SKM-1 (cell line): ENCODE measurements around the gene KRTAP5-5.
"Not testable (repeated sequence)": the region's sequence is repeated elsewhere in the genome, so short reads cannot be mapped to it uniquely, and the experiment has no call there.

Source experiments
- DNase-seq: peaks from one replicate; lab custom pipeline; 2025; ENCODE audit not compliant: unreplicated experiment; lab: John Stamatoyannopoulos, UW

Gene KRTAP5-5

GRCh38 chr11:1641096-1641495 lies 11.5 kb downstream of the KRTAP5-5 start:
- no peak for DNase-seq

- DNase-seq, result no peak
Measured at GRCh38 chr11:1642288-1643145, 12.9 kb downstream of the KRTAP5-5 start.

DNA sequence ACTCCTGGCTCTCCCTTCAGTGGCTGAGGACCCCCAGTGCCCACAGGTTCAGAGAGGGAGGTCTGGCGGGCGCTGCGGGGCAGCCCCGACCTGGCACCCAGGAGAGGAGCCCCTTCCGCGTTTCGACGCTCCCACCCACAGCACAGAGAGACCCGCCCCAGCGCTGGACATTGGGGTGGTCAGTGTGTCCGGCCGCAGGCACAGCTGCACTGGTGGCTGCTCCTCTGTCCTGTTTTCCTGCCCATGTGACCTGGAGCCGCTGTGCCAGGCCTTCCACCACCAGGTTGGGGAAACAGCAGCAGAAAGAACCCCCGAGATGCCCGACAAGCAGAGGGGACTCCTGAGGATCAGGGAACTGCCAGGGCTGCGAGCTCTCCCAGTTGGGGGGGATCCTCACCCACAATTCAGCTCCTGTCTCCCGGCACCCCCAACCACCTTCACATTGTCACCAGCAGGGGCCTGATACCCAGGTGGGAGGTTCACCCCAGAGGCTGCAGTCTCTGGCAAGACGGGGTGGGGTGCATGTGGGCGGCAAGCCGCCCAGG lies 13.6 kb downstream of the KRTAP5-5 start:
- DNase-seq, result no peak

- no peak for DNase-seq
Measured at GRCh38 chr11:1644601-1645356, 15.2 kb downstream of the KRTAP5-5 start.

GRCh38 chr11:1645357-1645821 lies 15.8 kb downstream of the KRTAP5-5 start:
- DNase-seq, result no peak

DNA sequence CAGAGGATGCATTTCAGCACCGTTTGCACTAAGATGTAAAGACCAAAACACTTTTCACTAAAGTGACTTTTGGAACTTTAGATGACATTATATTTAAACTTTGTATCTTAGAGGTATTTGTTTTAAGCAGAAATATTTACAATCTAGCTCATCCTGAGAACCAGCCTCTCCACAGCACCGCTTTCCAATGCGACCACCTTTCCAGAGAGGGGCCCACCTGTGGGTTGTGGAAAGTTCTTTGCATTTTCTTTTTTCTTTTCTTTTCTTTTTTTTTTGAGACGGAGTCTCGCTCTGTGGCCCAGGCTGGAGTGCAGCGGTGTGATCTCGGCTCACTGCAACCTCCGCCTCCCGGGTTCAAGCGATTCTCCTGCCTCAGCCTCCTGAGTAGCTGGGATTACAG lies 17.0 kb downstream of the KRTAP5-5 start:
- DNase-seq, result not testable (repeated sequence)

DNA sequence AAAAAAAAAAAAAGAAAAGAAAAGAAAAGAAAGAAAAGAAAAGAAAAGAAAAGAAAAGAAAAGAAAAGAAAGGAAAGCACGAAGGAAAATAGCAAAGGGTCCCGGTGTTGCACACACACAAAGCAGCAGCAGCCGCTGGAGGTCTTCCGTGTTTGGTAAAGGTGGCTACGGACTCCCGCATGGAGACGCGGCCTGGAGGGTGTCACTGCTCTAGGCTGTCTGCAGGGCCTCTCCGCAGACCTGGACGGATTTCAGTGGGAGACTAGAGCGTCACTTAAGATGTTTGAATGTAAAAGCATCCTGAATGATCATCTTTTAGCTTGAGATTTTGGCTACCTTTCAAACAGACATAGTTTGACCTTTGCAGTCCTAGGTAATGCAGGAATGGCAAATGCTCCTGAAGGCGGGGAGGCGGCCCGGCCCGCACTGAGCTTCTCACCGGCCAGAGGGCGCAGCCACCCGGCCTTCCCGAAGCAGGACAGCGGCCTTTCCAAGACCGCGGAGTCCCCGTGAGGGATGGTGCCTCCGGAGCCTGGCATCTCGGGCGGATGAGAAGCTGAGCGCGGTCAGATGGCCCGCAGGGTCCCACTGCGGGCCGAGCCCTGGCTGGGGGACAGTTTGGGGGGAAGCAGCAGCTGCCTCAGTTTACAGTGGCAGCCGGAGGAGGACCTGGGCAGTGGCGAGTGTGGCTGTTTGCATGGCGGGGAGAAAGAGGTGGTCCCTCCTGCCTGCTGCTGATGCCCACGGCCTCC lies 18.5 kb downstream of the KRTAP5-5 start:
- DNase-seq, result no peak

DNA sequence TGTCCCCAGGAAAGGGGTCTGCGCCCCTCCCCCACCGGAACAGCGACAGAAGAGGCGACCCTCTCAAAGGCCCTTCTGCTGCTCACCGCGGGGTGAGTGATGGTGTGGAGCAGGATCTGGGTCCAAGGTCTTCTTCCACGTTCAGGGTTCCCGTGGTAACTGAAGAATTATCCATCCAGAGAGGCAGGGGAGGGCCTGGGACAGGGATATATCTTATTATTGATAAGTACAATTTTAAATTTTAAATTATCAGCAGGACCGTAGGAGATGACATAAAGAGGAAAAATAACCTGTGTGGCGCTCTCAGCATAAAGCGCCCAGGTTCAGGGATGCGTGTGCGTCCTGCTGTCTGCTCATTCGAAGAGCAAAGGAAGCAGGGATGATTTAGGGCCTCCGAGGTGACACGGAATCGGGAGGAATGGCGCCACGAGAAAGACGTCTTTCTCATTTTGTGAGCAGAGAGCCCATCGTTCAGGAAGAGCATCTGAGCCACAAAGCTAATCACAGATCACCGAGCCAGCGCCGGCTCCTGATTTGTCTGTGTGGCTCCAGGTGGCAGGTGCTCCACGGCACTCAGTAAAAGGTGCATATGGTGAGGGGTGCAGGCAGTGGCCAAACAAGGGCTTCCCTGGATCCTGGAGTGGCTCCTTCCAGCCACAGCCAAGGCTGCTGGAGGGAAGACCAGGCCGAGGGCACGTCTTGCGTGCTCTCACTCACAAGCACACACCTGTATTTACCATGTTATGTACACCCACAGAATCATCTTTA lies 19.3 kb downstream of the KRTAP5-5 start:
- DNase-seq, result no peak

DNA sequence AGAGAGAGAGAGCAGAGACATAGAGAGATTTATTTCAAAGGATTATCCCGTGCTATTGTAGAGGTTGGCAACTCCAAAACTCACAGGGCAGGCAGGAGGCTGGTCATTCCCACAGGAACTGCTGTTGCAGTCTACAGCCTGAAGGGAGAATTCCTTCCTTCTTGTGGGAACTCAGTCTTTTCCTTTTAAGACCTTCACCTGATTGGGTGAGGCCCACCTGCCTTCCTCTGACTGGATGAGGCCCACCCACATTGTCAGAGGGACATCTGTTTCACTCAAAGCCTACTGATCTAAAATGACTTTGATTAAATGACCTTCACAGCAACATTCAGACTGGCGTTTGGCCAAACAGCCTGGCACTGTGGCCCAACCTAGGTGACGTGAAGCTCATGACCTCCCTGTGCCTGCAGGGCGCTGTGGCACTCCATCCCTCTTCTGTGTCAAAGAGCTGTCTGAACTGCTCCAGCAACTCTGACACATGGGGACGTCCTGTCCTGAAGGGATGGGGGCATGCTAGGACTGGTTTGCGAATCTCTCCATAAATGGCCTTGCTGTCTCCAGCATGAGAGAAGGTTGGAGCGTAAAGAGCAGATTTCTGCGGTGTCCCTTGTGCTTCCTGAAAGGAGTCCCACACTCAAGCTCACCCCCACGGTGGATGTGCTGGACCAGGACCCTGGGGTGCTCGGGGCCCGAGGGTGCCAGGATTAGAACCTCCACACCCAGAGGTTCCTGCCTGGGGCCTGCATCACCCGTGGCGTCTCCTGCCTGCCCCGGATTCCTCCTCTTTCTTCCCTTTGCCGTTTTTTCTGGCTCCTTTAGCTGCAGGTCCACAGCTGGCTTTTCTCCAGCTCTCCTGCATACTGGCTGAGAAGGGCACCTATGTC lies 20.7 kb downstream of the KRTAP5-5 start:
- DNase-seq, result no peak

DNA sequence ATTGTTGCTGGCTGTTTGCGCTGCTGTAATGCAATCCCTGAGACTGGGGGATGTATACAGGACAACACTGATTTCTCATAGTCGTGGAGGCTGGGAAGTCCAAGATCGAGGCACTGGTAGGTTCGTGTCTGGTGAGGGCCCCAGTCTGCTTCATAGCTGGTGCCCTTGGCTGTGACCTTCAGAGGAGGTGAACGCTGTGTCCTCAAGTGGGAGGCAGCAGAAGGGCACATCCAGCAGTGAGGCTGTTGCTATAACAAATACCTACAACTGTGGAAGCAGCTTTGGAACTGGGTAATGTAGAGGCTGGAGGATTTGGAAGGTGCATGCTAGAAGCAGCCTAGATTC lies 21.3 kb downstream of the KRTAP5-5 start:
- DNase-seq, result no peak

- DNase-seq, result no peak
Measured at GRCh38 chr11:1651411-1651980, 21.9 kb downstream of the KRTAP5-5 start.

DNA sequence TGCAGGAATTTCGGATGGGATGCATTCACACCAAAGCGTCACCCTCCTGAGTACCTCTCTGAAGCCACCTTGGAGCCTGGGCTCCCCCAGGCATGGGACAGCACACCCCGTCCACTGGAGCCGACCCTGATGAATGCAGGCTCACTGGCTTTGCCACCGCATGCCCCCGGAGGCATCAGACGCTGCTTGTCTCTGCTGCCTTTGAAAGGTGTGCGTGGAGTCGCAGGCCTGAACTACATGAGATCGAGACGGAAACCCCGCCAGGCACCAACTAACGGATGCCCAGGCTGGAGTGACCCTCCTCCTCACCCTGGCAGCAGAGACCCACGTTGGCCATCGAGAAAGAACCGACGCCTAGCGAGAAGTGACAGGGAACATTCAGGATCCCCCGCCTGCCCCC lies 22.5 kb downstream of the KRTAP5-5 start:
- no peak for DNase-seq

DNA sequence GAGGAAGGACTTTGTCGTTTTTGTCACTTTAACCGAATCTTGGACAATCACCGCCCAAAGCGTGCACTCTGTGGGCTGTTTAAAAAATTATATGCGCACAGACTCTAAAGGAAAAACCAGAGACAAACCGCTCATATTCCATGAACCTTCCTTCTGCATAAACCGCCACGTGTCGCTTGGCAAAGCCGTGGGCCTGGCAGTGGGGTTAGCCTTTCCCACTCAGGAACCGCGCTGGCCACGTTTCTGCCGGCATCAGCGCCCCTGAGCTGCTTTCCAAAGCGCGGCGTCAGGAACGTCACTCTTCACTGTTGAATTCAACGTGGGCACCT lies 22.8 kb downstream of the KRTAP5-5 start:
- DNase-seq, result no peak

- peak; percentile 29 for DNase-seq
Measured at GRCh38 chr11:1652771-1653540, 23.4 kb downstream of the KRTAP5-5 start.

- DNase-seq, result no peak
Measured at GRCh38 chr11:1653541-1654387, 24.2 kb downstream of the KRTAP5-5 start.

DNA sequence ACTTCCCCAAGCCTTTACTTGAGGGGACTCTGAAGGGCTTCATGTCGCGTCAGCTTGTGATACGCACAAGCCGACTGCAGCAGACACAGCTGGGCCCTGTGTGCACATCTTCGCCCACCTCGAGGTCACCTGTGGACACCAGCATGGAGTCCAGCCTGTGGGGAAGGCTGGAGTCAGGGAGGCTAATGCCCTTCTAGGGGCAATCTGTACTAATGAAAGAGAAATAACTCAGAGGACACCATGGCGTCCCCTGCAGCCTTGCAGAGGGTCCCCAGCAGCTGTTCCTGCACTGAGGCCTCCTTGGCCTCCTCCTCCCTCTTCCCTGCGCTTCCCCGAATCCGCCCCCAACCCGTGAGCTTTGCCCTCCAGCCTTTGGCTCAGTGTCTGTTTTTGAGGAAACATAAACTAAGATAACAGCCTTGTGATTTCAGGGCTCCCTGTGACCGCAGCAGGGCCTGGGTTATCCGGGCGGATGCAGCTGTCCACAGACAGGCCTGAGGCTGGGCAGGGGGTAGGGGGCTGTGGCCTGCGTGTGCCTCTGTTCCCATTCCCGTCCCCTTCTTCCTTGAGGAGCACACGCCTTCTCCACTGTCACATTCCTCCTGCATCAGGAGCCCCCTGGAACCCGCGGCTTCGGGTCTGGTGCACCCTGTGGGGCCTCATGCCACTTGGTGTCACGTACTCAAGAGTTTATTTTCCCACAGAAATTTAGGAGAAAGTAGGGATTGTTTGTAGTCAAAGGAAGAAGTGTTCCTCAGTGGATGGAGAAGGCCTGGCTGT lies 25.0 kb downstream of the KRTAP5-5 start:
- DNase-seq, result no peak
